Ovary (tissue), 9 donors: Measurements from ENCODE around the gene RAB7A. TPM values are rescaled to one million over a fixed set of nuclear protein-coding genes. Genes with fewer than 3 reads are reported as not detected.

Source experiments
- DNase-seq, 5 donors: peaks; one replicate each; pipeline ENCODE4 v3.0.0-alpha.2; 2019 to 2020
- H3K27ac ChIP-seq, 2 donors: fragments of 200-600 bp; one replicate each; pipeline versions ENCODE4 v1.5.1 to v1.8.0; 2019 to 2022
- H3K27me3 ChIP-seq: fragments of 200-600 bp; one replicate; pipeline ENCODE4 v1.8.0; 2022
- H3K36me3 ChIP-seq: fragments of 200-600 bp; sonication (generic); one replicate; pipeline ENCODE4 v1.5.1; 2019
- H3K4me1 ChIP-seq: one replicate; pipeline ENCODE4 v1.8.1; 2013; ENCODE audit warnings: mild to moderate bottlenecking, moderate library complexity; ENCODE audit not compliant: insufficient read depth
- H3K4me3 ChIP-seq: fragments of 200-600 bp; sonication (generic); one replicate; pipeline ENCODE4 v1.5.1; 2017
- H3K9me3 ChIP-seq, 2 donors: fragments of 200-600 bp in 1 of 2; sonication (generic) in 1 of 2; one replicate each; pipeline versions ENCODE4 v1.5.1 to v1.8.1; 2013 to 2019; ENCODE audit warnings: mild to moderate bottlenecking in 1 of 2, moderate library complexity in 1 of 2
- EP300 ChIP-seq: sonication (generic); formaldehyde crosslinking; IDR thresholded peaks from one replicate; pipeline ENCODE4 v1.6.1; 2017; ENCODE audit warnings: antibody characterized with exemption
- POLR2A ChIP-seq: fragments of 450-650 bp; IDR thresholded peaks from one replicate; pipeline ENCODE4 v1.6.1; 2017; ENCODE audit warnings: antibody characterized with exemption, mild to moderate bottlenecking, moderate library complexity
- WGBS, 3 donors: extraction: QIAGEN DNeasy Blood & Tissue Kit in 1 of 3; methylation state at CpG; one replicate each; pipeline versions ENCODE4 v1.1.5 to v1.1.7; 2013 to 2017; 5-methylcytosine and 5-hydroxymethylcytosine counted together
- intact Hi-C, 4 donors: fragments of 100-400 bp; cut with DNase I; formaldehyde crosslinking; loops; one replicate each; pipeline versions ENCODE4 v1.11.0 to v1.15.1; 2022 to 2023
- polyA plus RNA-seq, 2 donors: library from polyadenylated mRNA; stranded (reverse); fragments of 200-250 nt in 1 of 2; fragments of 350-450 nt in 1 of 2; fragmentation: Illumina TruSeq in 1 of 2; extraction: RNeasy Lipid Tissue Mini Kit (QIAGEN cat#74804) in 1 of 2; gene quantifications; one replicate each; pipeline ENCODE4 v1.2.3, GENCODE V29; 2013 to 2014
- total RNA-seq, 7 donors: library from RNA; depleted of rRNA in 2 of 7; stranded (reverse); fragments of >200 nt in 2 of 7; fragmentation: NEBNext Ultra II Directional in 3 of 7; extraction: Animal tissue kit (Norgen Biotek cat#: 25700) in 3 of 7; gene quantifications; one replicate each; pipeline versions ENCODE4 v1.1.0 to v1.2.4, GENCODE V29; 2016 to 2023
- TF ChIP-seq, protein P1 (sequence below), 3 donors: fragments of 450-650 bp in 2 of 3; fragments of 200-600 bp in 1 of 3; IDR thresholded peaks; one replicate each; pipeline versions ENCODE4 v1.5.1 to v1.8.0; 2016 to 2022; ENCODE audit warnings: antibody characterized with exemption in 3 of 3, mild to moderate bottlenecking in 1 of 3
- donor health status: DM: no; HTN: no; CAD: no; lungs with moderate emphysema.
- donor health status: DM: no; HTN: no; CAD: no.
- donor health status: Bipolar disorder and iron deficiency.
- donor health status: DM: yes; HTN: yes; CAD: no.
- donor health status: DM: no; HTN: no; CAD: no.
- donor health status: DM: yes; HTN: yes; CAD: no.

Gene RAB7A
- total and polyA plus RNA-seq, 9 donors, result 70.1 to 320 (median 213) TPM

GRCh38 chr3:128775906-128776542 lies 50.0 kb downstream of the RAB7A start:
- no peaks in the 10 kb centered on the region for H3K36me3 ChIP-seq
- no peak for DNase-seq
- peaks cover 4% of the 10 kb centered on the region for H3K4me1 ChIP-seq
- TF ChIP-seq, protein P1, sequence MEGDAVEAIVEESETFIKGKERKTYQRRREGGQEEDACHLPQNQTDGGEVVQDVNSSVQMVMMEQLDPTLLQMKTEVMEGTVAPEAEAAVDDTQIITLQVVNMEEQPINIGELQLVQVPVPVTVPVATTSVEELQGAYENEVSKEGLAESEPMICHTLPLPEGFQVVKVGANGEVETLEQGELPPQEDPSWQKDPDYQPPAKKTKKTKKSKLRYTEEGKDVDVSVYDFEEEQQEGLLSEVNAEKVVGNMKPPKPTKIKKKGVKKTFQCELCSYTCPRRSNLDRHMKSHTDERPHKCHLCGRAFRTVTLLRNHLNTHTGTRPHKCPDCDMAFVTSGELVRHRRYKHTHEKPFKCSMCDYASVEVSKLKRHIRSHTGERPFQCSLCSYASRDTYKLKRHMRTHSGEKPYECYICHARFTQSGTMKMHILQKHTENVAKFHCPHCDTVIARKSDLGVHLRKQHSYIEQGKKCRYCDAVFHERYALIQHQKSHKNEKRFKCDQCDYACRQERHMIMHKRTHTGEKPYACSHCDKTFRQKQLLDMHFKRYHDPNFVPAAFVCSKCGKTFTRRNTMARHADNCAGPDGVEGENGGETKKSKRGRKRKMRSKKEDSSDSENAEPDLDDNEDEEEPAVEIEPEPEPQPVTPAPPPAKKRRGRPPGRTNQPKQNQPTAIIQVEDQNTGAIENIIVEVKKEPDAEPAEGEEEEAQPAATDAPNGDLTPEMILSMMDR (IDR thresholded peaks at IDR 0.05), result no peak
- TF ChIP-seq EP300 (no peak), POLR2A (no peak)
- WGBS, 3 donors, result 82 to 89% (median 88%) methylated on average over 3 of the region's 3 CpGs
- intact Hi-C loops, result no loop called here
- H3K4me3 ChIP-seq, result no peak overlapping the region
- no peak overlapping the region for H3K27ac ChIP-seq
- H3K27me3 ChIP-seq, result no peaks in the 10 kb centered on the region
- no peaks in the 10 kb centered on the region for H3K9me3 ChIP-seq

GRCh38 chr3:128780101-128780837 lies 54.3 kb downstream of the RAB7A start:
- Histone ChIP-seq H3K27ac (no peak overlapping the region), H3K27me3 (no peaks in the 10 kb centered on the region), H3K9me3 (no peaks in the 10 kb centered on the region), H3K4me1 (peaks cover 11% of the 10 kb centered on the region), H3K4me3 (no peak overlapping the region), H3K36me3 (no peaks in the 10 kb centered on the region)
- no peak for DNase-seq
- intact Hi-C loops, result loop anchor here in 1 of 4 donors (10.0 kb wide), 1 partner anchor 95 kb away; no protein-coding TSS in a partner anchor
- WGBS, 3 donors, result 42 to 66% (median 59%) methylated on average over 1 of the region's 1 CpG
- TF ChIP-seq EP300, result no peak
- no peak for TF ChIP-seq POLR2A
- TF ChIP-seq, protein P1 (IDR thresholded peaks at IDR 0.05), result no peak

- intact Hi-C loops, result loop anchor here in 1 of 4 donors (10.0 kb wide), 1 partner anchor 96 kb away; no protein-coding TSS in a partner anchor
- TF ChIP-seq POLR2A (no peak), EP300 (no peak)
- TF ChIP-seq, protein P1 (IDR thresholded peaks at IDR 0.05), result no peak
- no peak for DNase-seq
- Histone ChIP-seq H3K4me3 (no peak overlapping the region), H3K27me3 (no peaks in the 10 kb centered on the region), H3K4me1 (peaks cover 13% of the 10 kb centered on the region), H3K27ac (no peak overlapping the region), H3K36me3 (no peaks in the 10 kb centered on the region), H3K9me3 (no peaks in the 10 kb centered on the region)
- WGBS, 3 donors, result 88 to 100% (median 100%) methylated on average over 1 of the region's 1 CpG
Measured at GRCh38 chr3:128781164-128781563, 55.2 kb downstream of the RAB7A start.

DNA sequence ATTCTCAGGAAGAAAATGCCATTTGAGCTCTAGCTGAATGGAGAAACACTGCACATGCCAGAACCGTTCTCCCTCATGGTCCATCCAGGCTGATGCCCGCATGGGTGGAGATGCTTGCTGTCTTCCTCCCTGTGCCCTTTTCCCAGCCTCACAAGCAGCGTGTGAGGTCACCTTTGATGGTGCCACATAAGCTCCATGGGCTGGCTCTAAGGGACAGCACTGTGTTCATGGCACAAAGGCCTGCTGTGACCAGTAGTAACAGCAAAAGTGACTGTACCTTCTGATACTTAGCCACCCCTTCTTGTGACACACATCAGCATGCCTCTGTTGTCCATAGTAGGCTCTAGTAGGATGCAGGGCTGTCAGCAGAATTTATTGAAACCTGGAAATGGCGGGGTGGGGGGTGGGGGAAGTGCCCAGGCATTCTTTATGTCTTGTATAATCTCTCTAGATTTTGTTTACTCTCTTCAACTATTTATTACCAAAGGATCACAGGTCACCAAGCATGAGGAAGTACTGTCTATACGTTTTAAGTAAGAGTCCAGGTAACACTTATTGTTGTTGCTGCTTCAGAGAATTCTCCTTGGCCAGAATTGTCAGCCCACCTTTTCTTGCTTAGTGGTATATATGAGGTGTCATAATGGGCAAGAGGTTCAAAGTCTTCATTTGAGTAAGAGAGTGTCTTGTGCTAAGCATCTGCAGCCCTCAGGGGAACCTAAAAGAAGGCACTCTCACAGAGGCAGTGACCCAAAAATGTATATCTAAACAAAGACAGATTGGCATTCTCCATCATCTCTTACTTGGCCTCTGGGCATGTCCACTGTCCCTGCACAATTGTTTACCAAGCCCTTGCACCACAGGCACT lies 56.5 kb downstream of the RAB7A start:
- H3K36me3 ChIP-seq, result no peaks in the 10 kb centered on the region
- H3K27ac ChIP-seq, result no peak overlapping the region
- 88 to 91% (median 89%) methylated on average over 5 of the region's 5 CpGs for WGBS, 3 donors
- H3K4me1 ChIP-seq, result peaks cover 16% of the 10 kb centered on the region
- no peak for DNase-seq
- TF ChIP-seq POLR2A (no peak), EP300 (no peak)
- TF ChIP-seq, protein P1 (IDR thresholded peaks at IDR 0.05), result no peak
- no peaks in the 10 kb centered on the region for H3K27me3 ChIP-seq
- H3K4me3 ChIP-seq, result no peak overlapping the region
- intact Hi-C loops, result loop anchor here in 1 of 4 donors (10.0 kb wide), 1 partner anchor 98 kb away; no protein-coding TSS in a partner anchor
- no peaks in the 10 kb centered on the region for H3K9me3 ChIP-seq
